DMS79 (cell line): ENCODE measurements around the gene RBM12.

Experiments used
- DNase-seq: peaks from one replicate; lab custom pipeline; 2025; lab: John Stamatoyannopoulos, UW

RBM12 gene

DNA sequence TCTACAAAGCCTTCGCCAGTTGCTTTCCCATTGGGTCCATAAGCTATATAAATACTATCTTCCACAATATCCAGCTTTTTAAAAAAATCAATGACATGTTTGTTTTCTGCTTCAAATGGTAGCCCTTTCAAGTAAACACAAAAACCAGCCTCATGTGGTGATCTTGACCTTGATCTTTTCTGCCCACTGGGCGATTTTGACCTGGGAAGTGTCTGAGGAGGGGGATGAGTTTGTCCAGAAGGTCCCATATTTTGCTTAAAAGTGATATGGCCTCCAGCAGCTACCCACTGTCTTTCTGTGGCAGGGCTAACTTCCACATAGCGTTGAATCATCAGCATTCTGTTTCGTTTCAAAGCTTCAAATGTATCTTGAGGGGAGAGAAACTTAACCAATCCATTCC, 10.8 kb downstream of the RBM12 start:
- no peak for DNase-seq

- no peak for DNase-seq
Measured at GRCh38 chr20:35653430-35653734, 11.3 kb downstream of the RBM12 start.

DNA sequence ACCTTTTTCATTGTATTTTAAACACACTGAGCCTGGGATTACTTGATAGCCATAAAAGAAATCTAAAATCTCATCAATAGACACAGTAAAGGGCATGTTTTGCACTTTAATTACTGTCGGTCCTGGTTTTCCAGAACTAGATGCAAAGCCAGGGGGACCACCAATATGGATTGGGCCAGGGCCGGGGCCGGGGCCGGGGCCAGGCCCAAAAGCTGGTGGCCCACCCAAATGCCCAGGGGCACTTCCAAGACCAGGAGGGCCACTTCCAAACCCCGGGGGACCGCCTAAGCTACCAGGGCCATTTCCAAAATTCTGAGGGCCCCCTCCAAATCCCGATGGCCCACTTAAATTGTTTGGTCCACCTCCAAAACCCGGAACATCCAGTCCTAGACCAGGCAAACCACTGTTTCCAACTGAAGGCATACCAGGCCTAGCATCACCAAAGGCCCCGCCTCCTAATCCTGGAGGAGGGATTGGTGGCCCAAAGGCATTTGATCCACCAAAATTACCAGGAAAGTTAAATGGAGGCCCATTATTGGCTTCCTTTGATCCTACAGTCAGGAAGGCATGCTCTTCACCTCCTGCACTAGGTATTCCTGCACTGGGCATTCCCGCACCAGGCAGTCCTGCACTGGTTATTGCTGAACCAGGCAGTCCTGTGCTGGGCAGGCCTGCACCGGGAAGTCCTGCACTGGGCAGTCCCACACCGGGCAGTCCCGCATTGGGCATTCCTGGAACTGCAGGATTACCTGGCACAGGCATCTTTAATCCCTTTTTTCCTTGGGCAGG, 11.9 kb downstream of the RBM12 start:
- DNase-seq, result no peak

DNA sequence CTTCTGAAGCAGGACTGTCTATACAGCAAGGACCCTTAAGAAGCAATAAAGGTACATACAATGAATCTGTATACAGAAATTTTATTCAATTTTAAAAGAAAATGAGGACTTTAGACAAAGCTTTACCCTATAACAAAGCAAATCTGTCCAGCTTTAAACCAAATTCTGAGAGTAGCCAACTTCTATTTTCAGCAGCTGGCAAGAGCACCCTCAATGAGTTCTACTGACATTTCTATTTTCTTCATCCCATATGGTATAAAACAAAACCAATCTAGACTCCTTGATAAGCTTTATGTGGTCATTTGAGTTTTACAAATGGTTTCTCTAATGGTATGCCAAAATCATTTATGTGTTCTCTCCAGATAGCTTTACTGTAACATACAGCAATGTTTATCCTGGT, 12.7 kb downstream of the RBM12 start:
- no peak for DNase-seq

DNA sequence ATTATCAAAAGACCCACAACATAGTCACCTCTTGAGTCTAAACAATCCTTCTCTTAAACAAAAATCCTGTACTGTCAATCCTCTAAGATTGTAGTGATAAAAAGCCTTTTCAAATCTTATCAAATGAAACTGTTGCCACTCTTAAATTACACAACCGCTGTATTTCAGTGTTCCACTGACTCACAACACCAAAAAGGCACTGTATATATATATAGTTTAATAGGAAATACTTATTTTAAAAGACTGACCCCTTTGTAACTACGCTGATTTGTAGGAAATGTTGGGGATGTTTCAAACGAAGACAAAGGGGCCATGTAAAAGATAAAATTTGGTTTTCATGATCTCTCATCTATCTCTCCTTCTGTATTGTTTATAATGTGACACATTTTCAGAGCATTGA, 14.1 kb downstream of the RBM12 start:
- DNase-seq, result no peak

DNA sequence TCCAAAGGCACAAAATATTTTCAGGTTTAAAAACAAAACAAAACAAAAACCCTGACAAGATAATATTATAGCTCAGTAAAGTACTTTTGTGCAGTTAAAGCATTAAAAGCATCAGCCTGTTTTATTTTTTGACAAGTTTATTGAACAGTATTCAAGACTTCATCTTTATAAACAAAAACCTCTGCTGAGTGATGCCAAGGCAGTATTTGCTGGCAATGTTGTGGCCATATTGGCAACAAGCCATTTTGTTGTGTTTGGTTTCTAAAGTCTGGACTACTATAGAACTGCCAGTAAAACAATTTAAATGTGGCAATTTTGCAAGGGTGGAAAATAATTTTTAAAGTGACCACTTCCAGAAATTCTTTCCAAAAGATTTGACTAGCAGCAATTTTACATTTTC, 15.9 kb downstream of the RBM12 start:
- DNase-seq, result no peak

GRCh38 chr20:35644806-35645205, 19.9 kb downstream of the RBM12 start:
- no peak for DNase-seq

DNA sequence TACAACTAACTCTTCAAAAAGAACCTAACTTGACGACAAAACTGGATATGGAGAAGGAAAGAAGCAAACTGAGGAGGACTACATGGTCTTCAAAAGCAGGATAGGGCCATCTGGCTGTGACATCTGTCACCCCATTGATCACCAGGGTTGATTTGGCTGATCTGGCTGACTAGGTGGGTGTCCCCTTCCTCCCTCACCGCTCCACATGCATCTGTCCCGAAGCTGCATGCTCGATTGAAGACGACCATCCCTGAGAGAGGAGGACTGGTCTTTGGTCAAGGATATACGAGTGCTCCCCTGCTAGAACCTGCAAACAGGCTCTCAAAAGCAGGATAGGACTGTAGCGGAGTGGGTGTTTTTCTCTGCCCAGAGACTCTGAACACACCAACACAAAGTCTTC, 21.7 kb downstream of the RBM12 start:
- no peak for DNase-seq

GRCh38 chr20:35641743-35642142, 23.0 kb downstream of the RBM12 start:
- DNase-seq, result no peak

- DNase-seq, result no peak
Measured at GRCh38 chr20:35640724-35641123, 24.0 kb downstream of the RBM12 start.

- no peak for DNase-seq
Measured at GRCh38 chr20:35638751-35639150, 25.9 kb downstream of the RBM12 start.

- DNase-seq, result no peak
Measured at GRCh38 chr20:35637276-35637675, 27.4 kb downstream of the RBM12 start.

GRCh38 chr20:35636095-35636494, 28.6 kb downstream of the RBM12 start:
- DNase-seq, result no peak

DNA sequence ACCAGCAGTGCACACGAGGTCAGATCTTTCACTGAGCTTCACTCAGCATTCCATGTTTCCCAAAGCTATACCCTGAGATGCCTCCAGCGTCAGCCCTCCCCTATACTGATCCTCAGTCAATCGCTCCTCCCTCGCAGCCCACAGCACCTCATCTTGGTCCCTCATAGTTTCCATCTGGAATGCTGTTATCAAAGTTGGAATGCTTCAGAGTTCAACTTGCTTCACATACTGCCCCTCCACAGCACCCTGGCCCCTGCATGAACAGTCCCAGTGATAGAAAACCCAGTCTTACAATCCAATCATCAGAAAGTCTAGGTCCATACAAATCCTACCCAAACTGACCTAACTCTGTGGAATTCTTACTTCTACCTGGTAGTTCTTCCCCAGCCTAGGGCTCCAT, 29.0 kb downstream of the RBM12 start:
- DNase-seq, result no peak

DNA sequence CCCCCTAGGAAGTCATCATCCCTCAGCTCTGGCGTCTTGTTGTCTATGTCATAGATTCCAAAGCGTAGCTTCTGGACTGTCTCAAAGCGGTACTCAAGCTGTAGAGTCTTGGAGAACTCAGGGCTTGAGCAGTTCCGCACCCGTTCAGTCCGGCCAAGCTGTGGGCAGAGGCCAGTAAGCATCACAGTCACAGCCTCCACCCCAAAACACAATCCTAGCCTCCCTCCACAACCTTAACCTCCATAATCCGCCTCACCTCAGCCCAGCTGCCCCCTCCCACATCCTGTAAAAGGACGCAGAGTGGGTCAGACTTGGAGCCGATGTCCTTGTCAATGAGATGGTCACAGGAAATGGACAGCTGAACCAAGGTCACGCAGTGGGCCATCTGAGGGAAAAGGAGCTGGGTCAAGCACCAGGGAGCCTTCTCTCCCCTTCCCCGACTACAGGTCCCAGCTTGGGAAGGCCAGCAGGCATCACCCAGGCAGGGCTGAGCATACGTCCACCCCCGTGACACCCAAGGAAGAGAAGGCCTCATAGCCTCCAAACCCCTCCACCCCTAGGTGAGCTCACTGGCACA, 32.1 kb downstream of the RBM12 start:
- DNase-seq, result no peak

- no peak for DNase-seq
Measured at GRCh38 chr20:35630636-35631035, 34.1 kb downstream of the RBM12 start.

DNA sequence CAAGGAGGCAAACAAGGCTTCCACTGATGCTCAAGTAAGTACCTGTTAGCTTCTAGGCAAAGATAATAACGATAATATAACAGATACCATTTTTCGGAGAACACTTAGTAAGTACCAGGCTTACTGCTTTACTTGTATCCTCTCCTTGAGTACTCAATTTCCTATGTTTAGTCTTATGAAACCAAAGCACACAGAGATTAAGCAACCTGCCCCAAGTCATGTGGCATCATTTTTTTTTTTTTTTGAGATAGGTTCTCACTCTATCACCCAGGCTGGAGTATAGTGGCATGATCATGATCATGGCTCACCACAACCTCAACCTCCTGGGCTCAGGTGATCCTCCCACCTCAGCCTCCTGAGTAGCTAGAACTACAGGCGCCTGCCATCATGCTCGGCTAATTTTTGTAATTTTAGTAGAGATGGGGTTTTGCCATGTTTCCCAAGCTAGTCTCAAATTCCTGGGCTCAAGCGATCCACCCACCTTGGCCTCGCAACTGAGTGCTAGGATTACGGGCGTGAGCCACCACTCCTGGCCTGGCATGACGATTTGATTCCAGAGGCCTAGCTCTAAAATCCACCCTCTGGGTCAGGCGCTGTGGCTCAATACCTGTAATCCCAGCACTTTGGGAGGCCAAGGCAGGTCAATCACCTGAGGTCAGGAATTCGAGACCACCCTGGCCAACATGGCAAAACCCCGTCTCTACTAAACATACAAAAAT, 35.1 kb downstream of the RBM12 start:
- no peak for DNase-seq

- no peak for DNase-seq
Measured at GRCh38 chr20:35627121-35627520, 37.6 kb downstream of the RBM12 start.

GRCh38 chr20:35626386-35627001, 38.2 kb downstream of the RBM12 start:
- no peak for DNase-seq

DNA sequence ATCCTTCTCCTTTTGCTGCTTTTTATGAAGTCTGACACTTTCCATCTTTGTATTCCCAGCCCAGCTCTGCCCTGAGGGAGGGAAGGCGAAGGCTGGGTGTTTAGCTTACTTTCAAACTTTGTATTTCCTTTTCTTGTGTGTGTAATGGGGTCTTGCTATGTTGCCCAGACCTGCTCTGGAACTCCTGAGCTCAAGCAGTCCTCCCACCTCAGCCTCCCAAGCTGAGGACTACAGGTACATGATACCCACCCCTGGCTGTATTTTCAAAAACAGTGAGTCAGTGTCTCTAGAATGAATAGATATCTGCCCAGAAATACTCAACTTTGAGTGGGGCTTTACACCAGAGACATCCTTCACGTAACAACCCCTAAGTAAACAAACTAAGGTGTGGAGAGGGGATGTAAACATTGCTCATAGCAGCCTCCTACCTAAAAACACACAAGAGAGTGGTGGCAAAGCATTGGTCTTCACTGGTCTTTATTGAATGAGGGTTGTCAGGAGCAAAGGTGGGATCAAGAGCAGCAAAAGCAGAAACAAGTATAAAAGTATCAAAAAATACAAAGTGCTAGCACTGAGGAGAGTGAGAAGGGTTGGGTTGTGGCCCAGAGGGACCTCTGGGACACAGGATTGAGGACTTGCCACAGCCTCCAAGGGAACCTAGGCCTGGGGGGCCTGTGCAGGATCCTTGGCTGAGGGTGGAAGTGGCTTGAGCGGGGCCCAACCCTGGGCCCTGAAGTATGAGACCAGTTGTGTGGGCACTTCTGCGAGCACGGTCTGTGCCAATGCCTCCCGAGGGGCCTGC, 38.9 kb downstream of the RBM12 start:
- DNase-seq, result no peak

- DNase-seq, result no peak
Measured at GRCh38 chr20:35621560-35621946, 43.1 kb downstream of the RBM12 start.
